ENCODE measurements around the gene CD151.

Gene CD151

GRCh38 chr11:855796-856195 lies 23.0 kb downstream of the CD151 start:
- peaks cover 86% of the 10 kb centered on the region for H3K4me1 ChIP-seq

GRCh38 chr11:856397-856796 lies 23.6 kb downstream of the CD151 start:
- no peak overlapping the region for H3K9ac ChIP-seq
- no peak for TF ChIP-seq Cebpa-rat (IDR thresholded peaks at IDR 0.05)
- no peaks in the 10 kb centered on the region for H3K9me3 ChIP-seq
- H3K27me3 ChIP-seq = no peaks in the 10 kb centered on the region
- H3K36me3 ChIP-seq = no peaks in the 10 kb centered on the region
- H3K4me3 ChIP-seq = no peak overlapping the region
- H3K27ac ChIP-seq = no peak overlapping the region
- peaks cover 90% of the 10 kb centered on the region for H4K20me1 ChIP-seq
- peak overlapping the region; percentile 65 for H3K4me2 ChIP-seq
- peaks cover 85% of the 10 kb centered on the region for H3K4me1 ChIP-seq

More at GRCh38 chr11:855796-856195, 23.0 kb downstream of the CD151 start:
- H3K36me3 ChIP-seq = no peaks in the 10 kb centered on the region
- H4K20me1 ChIP-seq = peaks cover 92% of the 10 kb centered on the region
- H3K4me3 ChIP-seq = no peak overlapping the region
- no peak for TF ChIP-seq Cebpa-rat (IDR thresholded peaks at IDR 0.05)
- no peaks in the 10 kb centered on the region for H3K9me3 ChIP-seq
- no peak overlapping the region for H3K9ac ChIP-seq
- H3K27me3 ChIP-seq = no peaks in the 10 kb centered on the region
- H3K4me2 ChIP-seq = peak overlapping the region; percentile 65; the same call in 1 of the 2 replicates
- H3K27ac ChIP-seq = no peak overlapping the region

GRCh38 chr11:858053-858761 lies 25.5 kb downstream of the CD151 start:
- TF ChIP-seq Cebpa-rat (IDR thresholded peaks at IDR 0.05) = no peak
- peaks cover 82% of the 10 kb centered on the region for H3K4me1 ChIP-seq
- H3K27me3 ChIP-seq = no peaks in the 10 kb centered on the region
- H4K20me1 ChIP-seq = peaks cover 90% of the 10 kb centered on the region
- H3K27ac ChIP-seq = no peak overlapping the region
- H3K9me3 ChIP-seq = no peaks in the 10 kb centered on the region
- H3K4me2 ChIP-seq = no peak overlapping the region
- no peak overlapping the region for H3K9ac ChIP-seq
- H3K4me3 ChIP-seq = no peak overlapping the region
- H3K36me3 ChIP-seq = peaks cover 8% of the 10 kb centered on the region; the same call in 1 of the 2 replicates

- Histone ChIP-seq H3K27ac (no peak overlapping the region), H3K9ac (no peak overlapping the region), H3K4me3 (no peak overlapping the region), H3K27me3 (no peaks in the 10 kb centered on the region), H3K9me3 (no peaks in the 10 kb centered on the region), H3K4me1 (peaks cover 80% of the 10 kb centered on the region), H3K36me3 (peaks cover 15% of the 10 kb centered on the region; the same call in 1 of the 2 replicates), H3K4me2 (peak overlapping the region; percentile 50; the same call in 1 of the 2 replicates), H4K20me1 (peaks cover 91% of the 10 kb centered on the region)
- no peak for TF ChIP-seq Cebpa-rat (IDR thresholded peaks at IDR 0.05)
These were observed 26.1 kb downstream of the CD151 start for GRCh38 chr11:858762-859339.

GRCh38 chr11:859394-860131 lies 26.8 kb downstream of the CD151 start:
- Histone ChIP-seq H3K36me3 (peaks cover 22% of the 10 kb centered on the region; the same call in 1 of the 2 replicates), H3K4me1 (peaks cover 73% of the 10 kb centered on the region), H3K9me3 (no peaks in the 10 kb centered on the region), H3K4me2 (peak overlapping the region; percentile 50), H3K4me3 (no peak overlapping the region), H3K27ac (peak overlapping the region; percentile 10; the same call in 1 of the 2 replicates), H4K20me1 (peaks cover 91% of the 10 kb centered on the region), H3K27me3 (no peaks in the 10 kb centered on the region), H3K9ac (no peak overlapping the region)
- TF ChIP-seq Cebpa-rat (IDR thresholded peaks at IDR 0.05) = no peak

- Histone ChIP-seq H3K36me3 (peaks cover 31% of the 10 kb centered on the region; the same call in 1 of the 2 replicates), H4K20me1 (peaks cover 84% of the 10 kb centered on the region), H3K9me3 (no peaks in the 10 kb centered on the region), H3K27me3 (no peaks in the 10 kb centered on the region), H3K27ac (peak overlapping the region; percentile 10; the same call in 1 of the 2 replicates), H3K4me2 (peak overlapping the region; percentile 19), H3K4me1 (peaks cover 69% of the 10 kb centered on the region), H3K9ac (no peak overlapping the region), H3K4me3 (no peak overlapping the region)
- no peak for TF ChIP-seq Cebpa-rat (IDR thresholded peaks at IDR 0.05)
These were observed 27.7 kb downstream of the CD151 start for GRCh38 chr11:860234-861104.

- no peak for TF ChIP-seq Cebpa-rat (IDR thresholded peaks at IDR 0.05)
- H3K36me3 ChIP-seq = peaks cover 37% of the 10 kb centered on the region; the same call in 1 of the 2 replicates
- peaks cover 64% of the 10 kb centered on the region for H3K4me1 ChIP-seq
- no peak overlapping the region for H3K9ac ChIP-seq
- H3K4me2 ChIP-seq = 0 out of 2 replicates have a peak overlapping the region, but pooled peaks have one; percentile 19
- H3K4me3 ChIP-seq = no peak overlapping the region
- no peaks in the 10 kb centered on the region for H3K27me3 ChIP-seq
- no peak overlapping the region for H3K27ac ChIP-seq
- no peaks in the 10 kb centered on the region for H3K9me3 ChIP-seq
- H4K20me1 ChIP-seq = peaks cover 77% of the 10 kb centered on the region
These were observed 28.3 kb downstream of the CD151 start for GRCh38 chr11:861105-861479.

GRCh38 chr11:862081-862661 lies 29.4 kb downstream of the CD151 start:
- TF ChIP-seq Cebpa-rat (IDR thresholded peaks at IDR 0.05) = no peak
- no peaks in the 10 kb centered on the region for H3K9me3 ChIP-seq
- peaks cover 67% of the 10 kb centered on the region for H4K20me1 ChIP-seq
- H3K4me1 ChIP-seq = peaks cover 53% of the 10 kb centered on the region
- no peaks in the 10 kb centered on the region for H3K27me3 ChIP-seq
- no peak overlapping the region for H3K4me3 ChIP-seq
- no peak overlapping the region for H3K27ac ChIP-seq
- H3K36me3 ChIP-seq = peaks cover 47% of the 10 kb centered on the region; the same call in 1 of the 2 replicates
- H3K9ac ChIP-seq = no peak overlapping the region
- no peak overlapping the region for H3K4me2 ChIP-seq

- no peak overlapping the region for H3K27ac ChIP-seq
- H3K4me3 ChIP-seq = no peak overlapping the region
- no peak overlapping the region for H3K4me2 ChIP-seq
- H4K20me1 ChIP-seq = peaks cover 62% of the 10 kb centered on the region
- no peak for TF ChIP-seq Cebpa-rat (IDR thresholded peaks at IDR 0.05)
- no peaks in the 10 kb centered on the region for H3K9me3 ChIP-seq
- peaks cover 49% of the 10 kb centered on the region for H3K4me1 ChIP-seq
- H3K36me3 ChIP-seq = peaks cover 47% of the 10 kb centered on the region; the same call in 1 of the 2 replicates
- no peaks in the 10 kb centered on the region for H3K27me3 ChIP-seq
- H3K9ac ChIP-seq = no peak overlapping the region
These were observed 29.9 kb downstream of the CD151 start for GRCh38 chr11:862696-863022.

Measured in BLaER1 (cell line).